ENCODE results near the gene CLASRP. TPM values are rescaled to one million over a fixed set of nuclear protein-coding genes. Genes with fewer than 3 reads are reported as not detected.

The CLASRP gene
- total and polyA plus RNA-seq, 2 of the 8 experiments (the other 6 are each of a cell fraction or from before 2014, with no cell fraction given) = 22.3 to 71.7 TPM

GRCh38 chr19:45117671-45118070 is 78.8 kb downstream of the CLASRP start:
- Histone ChIP-seq H4K20me1 (replicated peaks in 1 of 2; ENCODE audit: control insufficient read depth in 1 of 2, insufficient read depth in 2 of 2, low read length in 2 of 2) (peaks cover 51 to 54% of the 10 kb centered on the region in 2 experiments), H3K9ac (replicated peaks in 1 of 4; ENCODE audit: extremely low read depth in 1 of 4, low read depth in 3 of 4, low read length in 3 of 4) (no peak overlapping the region)
- 95% methylated on average over 8 of the region's 12 CpGs; no CpG with 5 or more reads in 1 of the 2 experiments for WGBS, 2 experiments (ENCODE audit: extremely low coverage in 1 of 2, insufficient coverage in 1 of 2, insufficient read length in 1 of 2, insufficient replicate concordance in 2 of 2, low coverage in 1 of 2, low lambda C conversion rate in 2 of 2, missing lambda C conversion rate in 1 of 2)

More at GRCh38 chr19:45117671-45118070, 78.8 kb downstream of the CLASRP start:
- H2BK5ac ChIP-seq (ENCODE audit: low read depth, low read length) = no peak overlapping the region
- no peaks in the 10 kb centered on the region for H3K27me3 ChIP-seq (replicated peaks in 1 of 4; ENCODE audit: control insufficient read depth in 3 of 4, extremely low read depth in 1 of 4, insufficient read depth in 3 of 4, low read length in 3 of 4)
- H3K9me3 ChIP-seq (ENCODE audit: insufficient read depth in 2 of 2, low read depth in 1 of 2, low read length in 1 of 2) = no peaks in the 10 kb centered on the region
- H3K4ac ChIP-seq (replicated peaks; ENCODE audit: insufficient read length, low read depth, low read length) = no peak overlapping the region
- TF ChIP-seq CHD1 (IDR thresholded peaks at IDR 0.05; ENCODE audit: low read depth, low read length) (no peak), SIX5 (IDR thresholded peaks at IDR 0.05; ENCODE audit: low read depth, low read length) (no peak), CREB1 (IDR thresholded peaks at IDR 0.05) (no peak), GABPA (IDR thresholded peaks at IDR 0.05; ENCODE audit: borderline replicate concordance, insufficient read depth, low read length) (no peak), SUZ12 (IDR thresholded peaks at IDR 0.05; ENCODE audit: low read length) (no peak), ZNF274 (IDR thresholded peaks at IDR 0.05; ENCODE audit: borderline replicate concordance, extremely low read depth, low read length) (no peak), CTCF (IDR thresholded peaks at IDR 0.05; ENCODE audit: control extremely low read depth in 1 of 3, insufficient read depth in 1 of 3, low read depth in 1 of 3, low read length in 3 of 3) (no peak), TAF1 (IDR thresholded peaks at IDR 0.05; ENCODE audit: low read depth, low read length) (no peak), TAF7 (optimal IDR thresholded peaks at IDR 0.05; ENCODE audit: borderline replicate concordance, low read depth, low read length) (no peak), BCL11A (IDR thresholded peaks at IDR 0.05; ENCODE audit: low read depth in 2 of 2, low read length in 2 of 2) (no peak), CBX5 (IDR thresholded peaks at IDR 0.05; ENCODE audit: low read depth, low read length) (no peak), KDM4A (IDR thresholded peaks at IDR 0.05; ENCODE audit: low read depth, low read length, severe bottlenecking) (no peak)
- no peak overlapping the region for H3K14ac ChIP-seq (ENCODE audit: insufficient read length)
- no peak overlapping the region for H3K4me3 ChIP-seq (ENCODE audit: extremely low read depth in 1 of 4, insufficient read depth in 2 of 4, low read depth in 3 of 4, low read length in 4 of 4)
- no peak overlapping the region for H4K5ac ChIP-seq (ENCODE audit: insufficient read length, low read depth, low read length)
- FAIRE-seq (no peak), DNase-seq (ENCODE audit: low read depth in 1 of 2, low spot score in 2 of 2) (no peak)
- ChIA-PET POLR2A (ENCODE audit: partially characterized antibody) (interaction anchor here (0.5 to 1.9 kb wide), 8 partner anchors 17 to 652 kb away, joined by 3 to 6 read pairs (median 4); partner anchors contain the start of genes GEMIN7, PPP1R37 and SIX5), CTCF (ENCODE audit: partially characterized antibody) (interaction anchor here (0.8 to 2.5 kb wide), 6 partner anchors 13 to 221 kb away, joined by 3 to 8 read pairs (median 3); partner anchors contain the start of gene PPP1R37)
- no peaks in the 10 kb centered on the region for H3K23me2 ChIP-seq (ENCODE audit: low read depth, low read length)
- no peak overlapping the region for H4K91ac ChIP-seq (replicated peaks; ENCODE audit: insufficient read length, low read length)
- H2BK20ac ChIP-seq (ENCODE audit: low read length) = no peak overlapping the region
- no peak overlapping the region for H2AK5ac ChIP-seq (ENCODE audit: low read depth, low read length)
- H2BK12ac ChIP-seq (ENCODE audit: low read depth, low read length) = no peak overlapping the region
- no peak overlapping the region for H3K27ac ChIP-seq (ENCODE audit: low read depth, low read length)
- H3K4me2 ChIP-seq (ENCODE audit: insufficient read depth in 1 of 2, low read depth in 2 of 2, low read length in 2 of 2) = no peak overlapping the region
- H3K36me3 ChIP-seq (ENCODE audit: control insufficient read depth in 2 of 4, insufficient read depth in 4 of 4, low read length in 3 of 4) = no peaks in the 10 kb centered on the region
- H3K18ac ChIP-seq (ENCODE audit: extremely low read depth, low read length) = no peak overlapping the region
- H4K8ac ChIP-seq (ENCODE audit: extremely low read depth, insufficient read depth, low read length) = no peak overlapping the region
- no peak overlapping the region for H2AFZ ChIP-seq (ENCODE audit: low read length)
- H3K79me1 ChIP-seq (ENCODE audit: low read depth, low read length) = peaks cover 53% of the 10 kb centered on the region
- H3K56ac ChIP-seq (replicated peaks; ENCODE audit: insufficient read length, low read depth, low read length) = no peak overlapping the region
- no peak overlapping the region for H3K23ac ChIP-seq (ENCODE audit: insufficient read length)
- H3K79me2 ChIP-seq (ENCODE audit: control insufficient read depth in 1 of 2, insufficient read depth in 2 of 2, low read length in 2 of 2) = peaks cover 3 to 80% of the 10 kb centered on the region in 2 experiments
- H2BK15ac ChIP-seq (ENCODE audit: low read length) = no peak overlapping the region
- no peak overlapping the region for H2BK120ac ChIP-seq (replicated peaks; ENCODE audit: low read depth, low read length)
- H3K4me1 ChIP-seq (replicated peaks in 1 of 4; ENCODE audit: control insufficient read depth in 3 of 4, insufficient read depth in 4 of 4, low read length in 3 of 4) = peaks cover 0 to 21% (median 3%) of the 10 kb centered on the region in 4 experiments; a peak in 6 of 7 replicates

Data from H1 (cell line).